Cardiac muscle cell (in vitro differentiated cells and primary cell): ENCODE results near the gene SH3BP2. TPM values are rescaled to one million over a fixed set of nuclear protein-coding genes. Genes with fewer than 3 reads are reported as not detected.

Experiments used
- DNase-seq, 2 donors: peaks; one replicate each; pipeline versions ENCODE4 v3.0.0 to v3.0.0-alpha.2; 2010 to 2017; ENCODE audit warnings: low read depth in 1 of 2, low spot score in 1 of 2
- H3K27ac ChIP-seq: fragments of 200-600 bp; sonication (generic); 2 replicates; pipeline ENCODE4 v1.5.1; 2016
- H3K27me3 ChIP-seq: fragments of 200-600 bp; sonication (generic); 2 replicates; pipeline ENCODE4 v1.6.0; 2016; ENCODE audit warnings: control low read depth
- H3K36me3 ChIP-seq: fragments of 200-600 bp; sonication (generic); 2 replicates; pipeline ENCODE4 v1.5.1; 2016; ENCODE audit warnings: control low read depth
- H3K4me1 ChIP-seq: fragments of 200-600 bp; sonication (generic); 2 replicates; pipeline ENCODE4 v1.8.1; 2017; ENCODE audit warnings: low read depth, mild to moderate bottlenecking, mixed run types
- H3K4me3 ChIP-seq: fragments of 200-600 bp; sonication (generic); 2 replicates; pipeline ENCODE4 v1.5.1; 2016; ENCODE audit warnings: mild to moderate bottlenecking
- H3K9me3 ChIP-seq: fragments of 200-600 bp; sonication (generic); 2 replicates; pipeline ENCODE4 v1.5.1; 2017; ENCODE audit warnings: low read depth, mild to moderate bottlenecking, control low read depth
- polyA plus RNA-seq: library from polyadenylated mRNA; unstranded; fragments of >200 nt; fragmentation: Nextera tagmentation; extraction: Ambion mirVana; gene quantifications from 2 replicates; pipeline ENCODE4 v1.2.1, GENCODE V29; 2016
- total RNA-seq: library from RNA; depleted of rRNA; stranded (reverse); fragments of >200 nt; gene quantifications from 2 replicates; pipeline ENCODE4 v1.2.3, GENCODE V29; 2016
- TF ChIP-seq, protein P1 (sequence below): IDR thresholded peaks from 2 replicates; pipeline ENCODE4 v1.5.1; 2012; ENCODE audit warnings: low read depth, mild to moderate bottlenecking, low read length

SH3BP2 gene
- total and polyA plus RNA-seq, 2 experiments from 2014 or later: 8.5 to 31.7 TPM

DNA sequence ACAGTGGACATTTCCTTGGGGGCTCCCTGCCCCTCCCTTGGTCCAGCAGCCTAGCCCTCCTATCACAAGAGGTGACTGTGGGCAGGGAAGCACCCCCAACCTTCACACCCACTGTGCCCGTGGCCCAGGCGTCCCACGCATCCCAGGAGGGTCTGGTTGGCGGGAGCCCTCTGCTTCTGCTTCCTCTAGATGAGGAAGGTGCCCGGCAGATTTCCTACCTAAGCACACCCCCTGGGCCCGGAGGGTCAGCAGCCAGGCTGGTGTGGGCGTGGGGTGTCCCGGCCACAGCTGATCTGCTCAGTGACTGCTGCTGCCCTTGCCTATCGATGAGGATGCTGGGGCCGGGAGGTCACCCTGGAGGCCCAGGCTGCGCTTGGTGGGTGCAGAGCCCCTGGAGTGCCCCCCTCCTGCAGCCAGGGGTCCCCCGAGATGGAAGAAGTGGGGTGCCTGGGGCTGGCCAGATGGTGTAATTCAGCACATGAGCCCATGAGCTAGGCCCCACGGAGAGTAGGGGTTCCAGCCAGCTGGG, 12.2 kb downstream of the SH3BP2 start:
- TF ChIP-seq, protein P1, sequence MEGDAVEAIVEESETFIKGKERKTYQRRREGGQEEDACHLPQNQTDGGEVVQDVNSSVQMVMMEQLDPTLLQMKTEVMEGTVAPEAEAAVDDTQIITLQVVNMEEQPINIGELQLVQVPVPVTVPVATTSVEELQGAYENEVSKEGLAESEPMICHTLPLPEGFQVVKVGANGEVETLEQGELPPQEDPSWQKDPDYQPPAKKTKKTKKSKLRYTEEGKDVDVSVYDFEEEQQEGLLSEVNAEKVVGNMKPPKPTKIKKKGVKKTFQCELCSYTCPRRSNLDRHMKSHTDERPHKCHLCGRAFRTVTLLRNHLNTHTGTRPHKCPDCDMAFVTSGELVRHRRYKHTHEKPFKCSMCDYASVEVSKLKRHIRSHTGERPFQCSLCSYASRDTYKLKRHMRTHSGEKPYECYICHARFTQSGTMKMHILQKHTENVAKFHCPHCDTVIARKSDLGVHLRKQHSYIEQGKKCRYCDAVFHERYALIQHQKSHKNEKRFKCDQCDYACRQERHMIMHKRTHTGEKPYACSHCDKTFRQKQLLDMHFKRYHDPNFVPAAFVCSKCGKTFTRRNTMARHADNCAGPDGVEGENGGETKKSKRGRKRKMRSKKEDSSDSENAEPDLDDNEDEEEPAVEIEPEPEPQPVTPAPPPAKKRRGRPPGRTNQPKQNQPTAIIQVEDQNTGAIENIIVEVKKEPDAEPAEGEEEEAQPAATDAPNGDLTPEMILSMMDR: no peak
- Histone ChIP-seq H3K36me3 (no peaks in the 10 kb centered on the region), H3K27me3 (no peaks in the 10 kb centered on the region), H3K9me3 (no peaks in the 10 kb centered on the region), H3K4me3 (no peak overlapping the region), H3K27ac (no peak overlapping the region), H3K4me1 (peaks cover 19% of the 10 kb centered on the region)
- DNase-seq: no peak

DNA sequence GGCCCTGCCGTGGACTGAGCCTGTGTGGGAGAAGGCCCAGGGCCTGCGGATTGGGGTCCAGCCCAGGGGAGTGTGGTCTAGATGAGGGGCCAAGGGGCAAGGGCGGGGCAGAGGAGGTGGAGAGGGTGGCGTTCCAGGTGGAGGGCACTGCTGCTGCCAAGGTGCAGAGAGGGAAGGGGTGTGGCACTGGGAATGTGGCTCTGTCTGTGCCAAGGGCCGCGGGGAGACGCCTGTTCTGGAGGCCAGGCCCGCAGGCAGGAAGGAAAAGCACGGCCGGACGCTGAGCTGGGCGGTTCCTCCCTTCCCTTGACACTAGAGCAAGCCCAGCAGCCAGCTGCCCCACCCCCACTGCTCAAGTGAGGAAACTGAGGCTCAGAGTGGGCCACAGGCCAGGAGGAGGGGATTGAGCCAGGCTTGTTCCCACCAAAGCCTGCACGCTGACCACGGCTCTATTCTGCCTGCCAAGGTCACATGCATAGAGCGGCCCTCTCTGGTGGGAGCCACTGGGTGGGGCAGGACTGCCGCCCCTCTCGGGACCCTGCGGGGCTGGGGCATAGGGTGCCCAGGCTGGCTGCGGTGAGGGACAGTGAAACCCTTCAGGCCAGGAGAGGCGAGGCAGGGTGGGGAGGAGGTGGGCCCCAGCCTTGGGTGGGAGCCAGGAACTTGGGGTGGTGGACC, 13.0 kb downstream of the SH3BP2 start:
- H3K27me3 ChIP-seq: no peaks in the 10 kb centered on the region
- no peak overlapping the region for H3K27ac ChIP-seq
- H3K9me3 ChIP-seq: no peaks in the 10 kb centered on the region
- peaks cover 11% of the 10 kb centered on the region for H3K4me1 ChIP-seq
- TF ChIP-seq, protein P1: no peak
- peak in 1 of 2 donors; percentile 29 for DNase-seq
- H3K36me3 ChIP-seq: no peaks in the 10 kb centered on the region
- no peak overlapping the region for H3K4me3 ChIP-seq

- no peaks in the 10 kb centered on the region for H3K9me3 ChIP-seq
- no peaks in the 10 kb centered on the region for H3K36me3 ChIP-seq
- no peak overlapping the region for H3K4me3 ChIP-seq
- no peaks in the 10 kb centered on the region for H3K27me3 ChIP-seq
- DNase-seq: peak in 1 of 2 donors; percentile 80
- peaks cover 3% of the 10 kb centered on the region for H3K4me1 ChIP-seq
- H3K27ac ChIP-seq: no peak overlapping the region
- TF ChIP-seq, protein P1: no peak
Measured at GRCh38 chr4:2806390-2807355, 13.8 kb downstream of the SH3BP2 start.

DNA sequence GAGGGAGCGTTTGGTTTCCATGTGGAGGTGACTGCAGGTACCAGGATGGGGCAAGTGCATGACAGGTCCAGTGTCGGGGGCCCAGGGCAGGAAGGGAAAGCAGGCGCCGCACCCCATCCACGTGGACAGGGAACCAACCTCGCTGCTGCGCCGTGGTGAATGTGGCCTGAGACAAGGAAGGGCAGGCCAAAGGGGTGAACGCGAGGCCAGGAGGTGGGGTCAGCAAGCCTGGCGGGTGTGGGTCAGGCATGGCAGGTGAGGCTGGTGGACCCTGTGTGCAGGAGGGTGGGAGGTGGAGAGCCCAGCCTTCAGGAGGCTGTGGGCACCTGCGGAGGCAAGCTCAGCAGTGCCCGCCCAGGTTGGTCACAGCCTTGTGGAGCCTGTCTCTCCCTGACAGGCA, 14.7 kb downstream of the SH3BP2 start:
- peaks cover 9% of the 10 kb centered on the region for H3K4me1 ChIP-seq
- H3K27me3 ChIP-seq: no peaks in the 10 kb centered on the region
- no peaks in the 10 kb centered on the region for H3K9me3 ChIP-seq
- H3K4me3 ChIP-seq: no peak overlapping the region
- no peak overlapping the region for H3K27ac ChIP-seq
- no peak for DNase-seq
- TF ChIP-seq, protein P1: no peak
- H3K36me3 ChIP-seq: no peaks in the 10 kb centered on the region

DNA sequence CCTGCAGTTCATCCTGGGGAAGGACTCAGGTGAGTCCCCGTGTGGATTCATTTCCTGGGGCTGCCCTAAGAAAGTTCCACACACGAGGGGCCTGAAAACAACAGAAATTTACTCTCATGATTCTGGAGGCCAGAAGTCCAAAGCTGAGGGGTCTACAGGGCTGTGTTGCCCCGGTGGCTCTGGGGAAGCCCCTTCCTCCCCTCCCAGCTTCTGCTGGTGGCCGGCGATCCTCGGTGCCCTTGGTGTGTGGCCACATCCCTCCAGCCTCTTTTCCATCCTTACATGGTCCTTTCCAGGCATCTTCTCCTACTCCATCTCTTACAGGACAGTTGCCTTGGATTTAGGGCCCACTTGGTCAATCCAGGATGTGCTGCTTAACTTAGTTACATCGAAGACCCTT, 15.1 kb downstream of the SH3BP2 start:
- Histone ChIP-seq H3K36me3 (no peaks in the 10 kb centered on the region), H3K4me3 (no peak overlapping the region), H3K27ac (no peak overlapping the region), H3K27me3 (no peaks in the 10 kb centered on the region), H3K9me3 (no peaks in the 10 kb centered on the region), H3K4me1 (peaks cover 9% of the 10 kb centered on the region)
- TF ChIP-seq, protein P1: no peak
- DNase-seq: no peak
